Esophagus (tissue), 2 donors: ENCODE results near the gene AHSG. TPM values are rescaled to one million over a fixed set of nuclear protein-coding genes. Genes with fewer than 3 reads are reported as not detected.

ENCODE experiments used
- H3K27ac ChIP-seq, 2 donors: one replicate each; pipeline ENCODE4 v1.5.1; 2013; ENCODE audit warnings: low read depth in 2 of 2, mild to moderate bottlenecking in 2 of 2, inconsistent platforms in 1 of 2, low read length in 1 of 2, moderate library complexity in 1 of 2
- H3K27me3 ChIP-seq, 2 donors: one replicate each; pipeline ENCODE4 v1.6.1; 2013; ENCODE audit warnings: low read length in 2 of 2, control low read depth in 1 of 2, mild to moderate bottlenecking in 1 of 2; ENCODE audit not compliant: insufficient read depth in 2 of 2, control insufficient read depth in 1 of 2
- H3K36me3 ChIP-seq, 2 donors: one replicate each; pipeline ENCODE4 v1.6.1; 2013; ENCODE audit warnings: low read length in 1 of 2; ENCODE audit not compliant: control insufficient read depth in 2 of 2, insufficient read depth in 2 of 2
- H3K4me1 ChIP-seq, 2 donors: one replicate each; pipeline ENCODE4 v1.6.1; 2013; ENCODE audit warnings: low read length in 1 of 2; ENCODE audit not compliant: control insufficient read depth in 2 of 2, insufficient read depth in 2 of 2
- H3K4me3 ChIP-seq, 2 donors: one replicate each; pipeline ENCODE4 v1.5.1; 2013; ENCODE audit warnings: low read length in 2 of 2, mild to moderate bottlenecking in 2 of 2, low read depth in 1 of 2, moderate library complexity in 1 of 2
- H3K9me3 ChIP-seq, 2 donors: one replicate each; pipeline ENCODE4 v1.6.1; 2013; ENCODE audit warnings: mild to moderate bottlenecking in 2 of 2, low read depth in 1 of 2, low read length in 1 of 2, moderate library complexity in 1 of 2; ENCODE audit not compliant: control insufficient read depth in 2 of 2, insufficient read depth in 1 of 2
- WGBS, 2 donors: extraction: QIAGEN DNeasy Blood & Tissue Kit; methylation state at CpG; one replicate each; pipeline ENCODE4 v1.1.7; 2013; 5-methylcytosine and 5-hydroxymethylcytosine counted together
- polyA plus RNA-seq, 2 donors: library from polyadenylated mRNA; stranded (reverse); fragments of 200-250 nt; gene quantifications; one replicate each; pipeline ENCODE4 v1.2.3, GENCODE V29; 2013
- donor health status: healthy with polysubstance abuse.
- donor health status: Bipolar disorder and iron deficiency.

The AHSG gene
- polyA plus RNA-seq, 2 donors, result 0.06 TPM

GRCh38 chr3:186590580-186591295 is 22.1 kb upstream of the AHSG start:
- H3K9me3 ChIP-seq, result no peaks in the 10 kb centered on the region
- 79 to 82% methylated on average over 7 of the region's 7 CpGs for WGBS, 2 donors
- no peaks in the 10 kb centered on the region for H3K27me3 ChIP-seq
- H3K27ac ChIP-seq, result no peak overlapping the region
- peaks cover under 1 to 3% of the 10 kb centered on the region in 2 donors for H3K36me3 ChIP-seq
- H3K4me3 ChIP-seq, result no peak overlapping the region
- H3K4me1 ChIP-seq, result no peaks in the 10 kb centered on the region

- Histone ChIP-seq H3K27ac (no peak overlapping the region), H3K9me3 (no peaks in the 10 kb centered on the region), H3K36me3 (no peaks in the 10 kb centered on the region), H3K27me3 (no peaks in the 10 kb centered on the region), H3K4me1 (no peaks in the 10 kb centered on the region), H3K4me3 (no peak overlapping the region)
- WGBS, 2 donors, result 94 to 96% methylated on average over 4 of the region's 4 CpGs
These were observed 20.2 kb upstream of the AHSG start for GRCh38 chr3:186592682-186593081.

GRCh38 chr3:186593862-186594261 is 19.0 kb upstream of the AHSG start:
- Histone ChIP-seq H3K4me1 (no peaks in the 10 kb centered on the region), H3K4me3 (no peak overlapping the region), H3K9me3 (no peaks in the 10 kb centered on the region), H3K27me3 (no peaks in the 10 kb centered on the region), H3K36me3 (no peaks in the 10 kb centered on the region), H3K27ac (no peak overlapping the region)
- WGBS, 2 donors, result 64 to 90% methylated on average over 3 of the region's 3 CpGs

- no peak overlapping the region for H3K4me3 ChIP-seq
- 79 to 80% methylated on average over 6 of the region's 6 CpGs for WGBS, 2 donors
- H3K36me3 ChIP-seq, result no peaks in the 10 kb centered on the region
- no peaks in the 10 kb centered on the region for H3K4me1 ChIP-seq
- no peaks in the 10 kb centered on the region for H3K9me3 ChIP-seq
- H3K27ac ChIP-seq, result no peak overlapping the region
- H3K27me3 ChIP-seq, result no peaks in the 10 kb centered on the region
These were observed 18.2 kb upstream of the AHSG start for GRCh38 chr3:186594591-186595113.

GRCh38 chr3:186596568-186597287 is 16.1 kb upstream of the AHSG start:
- no peak overlapping the region for H3K4me3 ChIP-seq
- WGBS, 2 donors, result 65 to 69% methylated on average over 17 of the region's 17 CpGs
- H3K36me3 ChIP-seq, result no peaks in the 10 kb centered on the region
- H3K9me3 ChIP-seq, result no peaks in the 10 kb centered on the region
- H3K27me3 ChIP-seq, result no peaks in the 10 kb centered on the region
- no peak overlapping the region for H3K27ac ChIP-seq
- no peaks in the 10 kb centered on the region for H3K4me1 ChIP-seq

GRCh38 chr3:186598108-186598784 is 14.6 kb upstream of the AHSG start:
- Histone ChIP-seq H3K9me3 (no peaks in the 10 kb centered on the region), H3K4me1 (no peaks in the 10 kb centered on the region), H3K36me3 (no peaks in the 10 kb centered on the region), H3K27me3 (no peaks in the 10 kb centered on the region), H3K27ac (no peak overlapping the region), H3K4me3 (no peak overlapping the region)
- whole genome bisulfite sequencing, 2 donors, result 81% methylated on average over 11 of the region's 11 CpGs

- Histone ChIP-seq H3K9me3 (no peaks in the 10 kb centered on the region), H3K4me1 (no peaks in the 10 kb centered on the region), H3K36me3 (no peaks in the 10 kb centered on the region), H3K27ac (no peak overlapping the region), H3K27me3 (no peaks in the 10 kb centered on the region), H3K4me3 (no peak overlapping the region)
- 87 to 92% methylated on average over 4 of the region's 4 CpGs for WGBS, 2 donors
These were observed 14.1 kb upstream of the AHSG start for GRCh38 chr3:186598794-186599141.

- Histone ChIP-seq H3K27me3 (no peaks in the 10 kb centered on the region), H3K27ac (no peak overlapping the region), H3K4me3 (no peak overlapping the region), H3K36me3 (no peaks in the 10 kb centered on the region), H3K4me1 (no peaks in the 10 kb centered on the region), H3K9me3 (no peaks in the 10 kb centered on the region)
- 79 to 80% methylated on average over 12 of the region's 12 CpGs for WGBS, 2 donors
These were observed 13.6 kb upstream of the AHSG start for GRCh38 chr3:186599142-186599784.

- H3K27me3 ChIP-seq, result no peaks in the 10 kb centered on the region
- no peak overlapping the region for H3K4me3 ChIP-seq
- no peaks in the 10 kb centered on the region for H3K4me1 ChIP-seq
- no peak overlapping the region for H3K27ac ChIP-seq
- WGBS, 2 donors, result 89 to 91% methylated on average over 2 of the region's 2 CpGs
- H3K9me3 ChIP-seq, result no peaks in the 10 kb centered on the region
- no peaks in the 10 kb centered on the region for H3K36me3 ChIP-seq
These were observed 13.1 kb upstream of the AHSG start for GRCh38 chr3:186599785-186600166.
